IPS-20b (cell line): Measurements from ENCODE around the gene DENND5B.
"Not testable (repeated sequence)": the region's sequence is repeated elsewhere in the genome, so short reads cannot be mapped to it uniquely, and the experiment has no call there.

Experiments
- H3K27ac ChIP-seq: one replicate; pipeline ENCODE4 v1.5.1; 2013; ENCODE audit warnings: low read length
- H3K27me3 ChIP-seq: 2 replicates; pipeline ENCODE4 v1.6.1; 2013; ENCODE audit warnings: mild to moderate bottlenecking, low read length, inconsistent platforms; ENCODE audit not compliant: insufficient read depth
- H3K36me3 ChIP-seq: 2 replicates; pipeline ENCODE4 v1.6.1; 2013; ENCODE audit warnings: low read depth, mild to moderate bottlenecking, inconsistent platforms, low read length, moderate library complexity; ENCODE audit not compliant: insufficient read depth
- H3K4me1 ChIP-seq: 2 replicates; pipeline ENCODE4 v1.6.1; 2013; ENCODE audit warnings: mild to moderate bottlenecking, control low read depth, inconsistent platforms, low read length, moderate library complexity; ENCODE audit not compliant: insufficient read depth
- H3K4me3 ChIP-seq: 2 replicates; pipeline ENCODE4 v1.5.1; 2013; ENCODE audit warnings: mild to moderate bottlenecking, low read length, inconsistent platforms
- H3K9ac ChIP-seq: 2 replicates; pipeline ENCODE4 v1.6.1; 2013; ENCODE audit warnings: low read depth, mild to moderate bottlenecking, inconsistent platforms, low read length, moderate library complexity
- H3K9me3 ChIP-seq: 2 replicates; pipeline ENCODE4 v1.6.1; 2013; ENCODE audit warnings: mild to moderate bottlenecking, low read depth, low read length, inconsistent platforms; ENCODE audit not compliant: insufficient read depth

The DENND5B gene

GRCh38 chr12:31390991-31391390 is 199.9 kb downstream of the DENND5B start:
- peaks cover 25% of the 10 kb centered on the region; the same call in 1 of the 2 replicates for H3K4me1 ChIP-seq
- H3K9ac ChIP-seq: no peak overlapping the region
- H3K27ac ChIP-seq: no peak overlapping the region
- no peak overlapping the region for H3K4me3 ChIP-seq
- no peaks in the 10 kb centered on the region for H3K36me3 ChIP-seq
- H3K9me3 ChIP-seq: no peaks in the 10 kb centered on the region
- no peaks in the 10 kb centered on the region for H3K27me3 ChIP-seq

GRCh38 chr12:31388713-31389112 is 202.2 kb downstream of the DENND5B start:
- Histone ChIP-seq H3K4me1 (peaks cover 42% of the 10 kb centered on the region), H3K36me3 (no peaks in the 10 kb centered on the region), H3K9me3 (no peaks in the 10 kb centered on the region), H3K27me3 (no peaks in the 10 kb centered on the region), H3K4me3 (no peak overlapping the region), H3K9ac (no peak overlapping the region), H3K27ac (no peak overlapping the region)

- Histone ChIP-seq H3K4me3 (peak overlapping the region; percentile 73), H3K9me3 (no peaks in the 10 kb centered on the region), H3K27ac (peak overlapping the region; percentile 99), H3K36me3 (no peaks in the 10 kb centered on the region), H3K27me3 (no peaks in the 10 kb centered on the region), H3K9ac (peak overlapping the region; percentile 97), H3K4me1 (peaks cover 46% of the 10 kb centered on the region)
Measured at GRCh38 chr12:31387466-31387865, 203.5 kb downstream of the DENND5B start.

- Histone ChIP-seq H3K9ac (peak overlapping the region; percentile 97), H3K9me3 (peaks cover under 1% of the 10 kb centered on the region; the same call in 1 of the 2 replicates), H3K27ac (peak overlapping the region; percentile 99), H3K36me3 (no peaks in the 10 kb centered on the region), H3K4me1 (peaks cover 46% of the 10 kb centered on the region), H3K27me3 (no peaks in the 10 kb centered on the region), H3K4me3 (peak overlapping the region; percentile 73)
Measured at GRCh38 chr12:31387011-31387410, 203.9 kb downstream of the DENND5B start.

- H3K36me3 ChIP-seq: no peaks in the 10 kb centered on the region
- peak overlapping the region; percentile 73 for H3K4me3 ChIP-seq
- H3K27ac ChIP-seq: peak overlapping the region; percentile 99
- H3K9ac ChIP-seq: peak overlapping the region; percentile 97
- peaks cover 4% of the 10 kb centered on the region; the same call in 1 of the 2 replicates for H3K9me3 ChIP-seq
- H3K4me1 ChIP-seq: peaks cover 46% of the 10 kb centered on the region
- H3K27me3 ChIP-seq: no peaks in the 10 kb centered on the region
Measured at GRCh38 chr12:31386364-31386777, 204.6 kb downstream of the DENND5B start.

- H3K36me3 ChIP-seq, H3K4me1 ChIP-seq, H3K9me3 ChIP-seq, H3K4me3 ChIP-seq, H3K9ac ChIP-seq, H3K27me3 ChIP-seq, H3K27ac ChIP-seq: not testable (repeated sequence)
Measured at GRCh38 chr12:31377210-31377609, 213.7 kb downstream of the DENND5B start.

GRCh38 chr12:31375422-31375821 is 215.5 kb downstream of the DENND5B start:
- peaks cover 10% of the 10 kb centered on the region for H3K4me1 ChIP-seq
- H3K4me3 ChIP-seq, H3K27me3 ChIP-seq, H3K36me3 ChIP-seq, H3K9ac ChIP-seq, H3K9me3 ChIP-seq, H3K27ac ChIP-seq: not testable (repeated sequence)

- no peaks in the 10 kb centered on the region for H3K36me3 ChIP-seq
- H3K27me3 ChIP-seq: no peaks in the 10 kb centered on the region
- H3K4me1 ChIP-seq: peaks cover 29% of the 10 kb centered on the region
- no peaks in the 10 kb centered on the region for H3K9me3 ChIP-seq
- H3K9ac ChIP-seq: peak overlapping the region; percentile 85
- peak overlapping the region; percentile 64 for H3K4me3 ChIP-seq
- peak overlapping the region; percentile 95 for H3K27ac ChIP-seq
Measured at GRCh38 chr12:31371256-31371620, 219.7 kb downstream of the DENND5B start.

- peak overlapping the region; percentile 95 for H3K27ac ChIP-seq
- H3K4me3 ChIP-seq: peak overlapping the region; percentile 64
- no peaks in the 10 kb centered on the region for H3K9me3 ChIP-seq
- peak overlapping the region; percentile 85 for H3K9ac ChIP-seq
- no peaks in the 10 kb centered on the region for H3K36me3 ChIP-seq
- no peaks in the 10 kb centered on the region for H3K27me3 ChIP-seq
- H3K4me1 ChIP-seq: peaks cover 29% of the 10 kb centered on the region
Measured at GRCh38 chr12:31370531-31371255, 220.2 kb downstream of the DENND5B start.

- Histone ChIP-seq H3K36me3 (no peaks in the 10 kb centered on the region), H3K9me3 (no peaks in the 10 kb centered on the region), H3K4me3 (peak overlapping the region; percentile 64), H3K4me1 (peaks cover 29% of the 10 kb centered on the region), H3K27me3 (no peaks in the 10 kb centered on the region), H3K27ac (peak overlapping the region; percentile 95), H3K9ac (peak overlapping the region; percentile 85)
Measured at GRCh38 chr12:31369712-31370521, 221.0 kb downstream of the DENND5B start.

GRCh38 chr12:31368666-31369361 is 222.1 kb downstream of the DENND5B start:
- Histone ChIP-seq H3K4me3 (peak overlapping the region; percentile 64; the same call in 1 of the 2 replicates), H3K27ac (peak overlapping the region; percentile 95), H3K9me3 (no peaks in the 10 kb centered on the region), H3K4me1 (peaks cover 29% of the 10 kb centered on the region), H3K27me3 (no peaks in the 10 kb centered on the region), H3K36me3 (no peaks in the 10 kb centered on the region), H3K9ac (peak overlapping the region; percentile 85; the same call in 1 of the 2 replicates)
